ENCODE data around the gene AFMID. TPM values are rescaled to one million over a fixed set of nuclear protein-coding genes. Genes with fewer than 3 reads are reported as not detected.
A peak's percentile ranks its signal among the peaks of the same experiment; 100 is the strongest.

Gene AFMID
- total RNA-seq, 1 experiment from 2014 or later: 22.2 TPM

GRCh38 chr17:78151514-78152008, 35.6 kb upstream of the AFMID start:
- TF ChIP-seq CTCF (IDR thresholded peaks at IDR 0.05; ENCODE audit: unreplicated experiment): no peak
- Mint-ChIP-seq H3K27ac (ENCODE audit: low read depth, unreplicated experiment) (no peak overlapping the region), H3K9me3 (ENCODE audit: unreplicated experiment) (no peaks in the 10 kb centered on the region), H3K36me3 (ENCODE audit: insufficient read depth, unreplicated experiment) (no peaks in the 10 kb centered on the region), H3K4me1 (ENCODE audit: insufficient read depth, unreplicated experiment) (no peaks in the 10 kb centered on the region), H3K27me3 (ENCODE audit: insufficient read depth, unreplicated experiment) (no peaks in the 10 kb centered on the region), H3K4me3 (ENCODE audit: unreplicated experiment) (no peak overlapping the region)
- POLR2A ChIA-PET: no interaction called here
- intact Hi-C loops (cut with micrococcal nuclease): no loop called here
- BruUV-seq (replicated peaks): no TSS peak
- DNase-seq (ENCODE audit: unreplicated experiment): no peak
- CTCF ChIA-PET: interaction anchor here (0.6 kb wide), 1 partner anchor 35 kb away, joined by 3 read pairs; the partner anchor contains the start of genes AFMID and TK1

- DNase-seq (ENCODE audit: unreplicated experiment): no peak
- TF ChIP-seq CTCF (IDR thresholded peaks at IDR 0.05; ENCODE audit: unreplicated experiment): no peak
- intact Hi-C loops (cut with micrococcal nuclease): no loop called here
- H3K27ac Mint-ChIP-seq (ENCODE audit: low read depth, unreplicated experiment): no peak overlapping the region
- H3K4me1 Mint-ChIP-seq (ENCODE audit: insufficient read depth, unreplicated experiment): peaks cover 9% of the 10 kb centered on the region
- H3K9me3 Mint-ChIP-seq (ENCODE audit: unreplicated experiment): no peaks in the 10 kb centered on the region
- H3K27me3 Mint-ChIP-seq (ENCODE audit: insufficient read depth, unreplicated experiment): no peaks in the 10 kb centered on the region
- ChIA-PET POLR2A (interaction anchor here (1.3 kb wide), 1 partner anchor 13 kb away, joined by 4 read pairs; no protein-coding TSS in a partner anchor), CTCF (no interaction called here)
- H3K36me3 Mint-ChIP-seq (ENCODE audit: insufficient read depth, unreplicated experiment): no peaks in the 10 kb centered on the region
- H3K4me3 Mint-ChIP-seq (ENCODE audit: unreplicated experiment): no peak overlapping the region
- BruUV-seq (replicated peaks): no TSS peak
Measured at GRCh38 chr17:78154903-78155811, 32.0 kb upstream of the AFMID start.

GRCh38 chr17:78159575-78160158, 27.5 kb upstream of the AFMID start:
- peak overlapping the region; percentile 65 for H3K27ac Mint-ChIP-seq (ENCODE audit: low read depth, unreplicated experiment)

More at GRCh38 chr17:78159575-78160158, 27.5 kb upstream of the AFMID start:
- no peak for TF ChIP-seq CTCF (IDR thresholded peaks at IDR 0.05; ENCODE audit: unreplicated experiment)
- peak; percentile 88 for DNase-seq (ENCODE audit: unreplicated experiment)
- H3K9me3 Mint-ChIP-seq (ENCODE audit: unreplicated experiment): no peaks in the 10 kb centered on the region
- intact Hi-C loops (cut with micrococcal nuclease): loop anchor here (1.0 kb wide), 1 partner anchor 17 kb away; no protein-coding TSS in a partner anchor
- H3K27me3 Mint-ChIP-seq (ENCODE audit: insufficient read depth, unreplicated experiment): no peaks in the 10 kb centered on the region
- BruUV-seq (replicated peaks): no TSS peak
- ChIA-PET POLR2A (interaction anchor here (1.4 kb wide), 1 partner anchor 18 kb away, joined by 5 read pairs; no protein-coding TSS in a partner anchor), CTCF (interaction anchor here (0.6 kb wide), 1 partner anchor 292 kb away, joined by 3 read pairs; no protein-coding TSS in a partner anchor)
- H3K4me1 Mint-ChIP-seq (ENCODE audit: insufficient read depth, unreplicated experiment): peaks cover 9% of the 10 kb centered on the region
- H3K4me3 Mint-ChIP-seq (ENCODE audit: unreplicated experiment): peak overlapping the region; percentile 23
- H3K36me3 Mint-ChIP-seq (ENCODE audit: insufficient read depth, unreplicated experiment): no peaks in the 10 kb centered on the region
